SK-N-SH treated with all-trans-retinoic acid at 6 μM for 48 hours (cell line): ENCODE measurements around the gene RASSF5.

ENCODE experiments used
- ATAC-seq: fragments of 200-7000 bp; cut with Tn5 transposase; 3 replicates; pipeline ENCODE4 v1.9.1; 2020; ENCODE audit warnings: mild to moderate bottlenecking, moderate library complexity
- ARNTL ChIP-seq: fragments of 450-650 bp; formaldehyde crosslinking; IDR thresholded peaks from 2 replicates; pipeline ENCODE4 v1.5.0; 2020; ENCODE audit warnings: low read depth, mild to moderate bottlenecking, moderate library complexity, borderline replicate concordance
- BACH2 ChIP-seq: fragments of 250-450 bp; sonication (Bioruptor Pico); IDR thresholded peaks from 2 replicates; pipeline ENCODE4 v1.9.0; 2021; ENCODE audit warnings: mild to moderate bottlenecking, borderline replicate concordance
- CSDC2 ChIP-seq: fragments of 250-450 bp; sonication (Bioruptor Pico); IDR thresholded peaks from 2 replicates; pipeline ENCODE4 v1.5.0; 2020; ENCODE audit warnings: mild to moderate bottlenecking, moderate library complexity
- PPARA ChIP-seq: fragments of 250-450 bp; sonication (Bioruptor Pico); IDR thresholded peaks from 2 replicates; pipeline ENCODE4 v1.5.0; 2020; ENCODE audit warnings: mild to moderate bottlenecking, borderline replicate concordance
- RARB ChIP-seq: fragments of 250-450 bp; sonication (Bioruptor Pico); IDR thresholded peaks from 2 replicates; pipeline ENCODE4 v1.8.0; 2021; ENCODE audit warnings: mild to moderate bottlenecking, moderate library complexity
- TCF4 ChIP-seq: fragments of 250-450 bp; sonication (Bioruptor Pico); IDR thresholded peaks from 2 replicates; pipeline ENCODE4 v1.8.0; 2021; ENCODE audit warnings: mild to moderate bottlenecking, moderate library complexity, borderline replicate concordance
- TOX ChIP-seq: fragments of 250-450 bp; sonication (Bioruptor Pico); IDR thresholded peaks from 2 replicates; pipeline ENCODE4 v1.8.0; 2021; ENCODE audit warnings: mild to moderate bottlenecking, moderate library complexity, borderline replicate concordance
- ZC3H10 ChIP-seq: fragments of 250-450 bp; sonication (Bioruptor Pico); IDR thresholded peaks from 2 replicates; pipeline ENCODE4 v1.5.1; 2021; ENCODE audit warnings: mild to moderate bottlenecking, moderate library complexity
- ZFP3 ChIP-seq: fragments of 250-450 bp; sonication (Bioruptor Pico); IDR thresholded peaks from 2 replicates; pipeline ENCODE4 v1.5.0; 2020; ENCODE audit warnings: mild to moderate bottlenecking, moderate library complexity
- ZFP30 ChIP-seq: fragments of 450-650 bp; formaldehyde crosslinking; IDR thresholded peaks from 2 replicates; pipeline ENCODE4 v1.5.0; 2022; ENCODE audit warnings: mild to moderate bottlenecking, moderate library complexity
- ZNF565 ChIP-seq: fragments of 450-650 bp; formaldehyde crosslinking; conservative IDR thresholded peaks from 2 replicates; pipeline ENCODE4 v1.5.0; 2020; ENCODE audit warnings: low read depth, mild to moderate bottlenecking, moderate library complexity
- ZNF70 ChIP-seq: fragments of 450-650 bp; formaldehyde crosslinking; IDR thresholded peaks from 2 replicates; pipeline ENCODE4 v1.5.0; 2020; ENCODE audit warnings: mild to moderate bottlenecking, moderate library complexity
- TF ChIP-seq, protein P1 (sequence below): fragments of 250-450 bp; sonication (Bioruptor Pico); IDR thresholded peaks from 2 replicates; pipeline ENCODE4 v1.8.0; 2021; ENCODE audit warnings: low read depth, mild to moderate bottlenecking, moderate library complexity, borderline replicate concordance
- TF ChIP-seq, protein P2 (sequence below): fragments of 250-450 bp; sonication (Bioruptor Pico); IDR thresholded peaks from 2 replicates; pipeline ENCODE4 v1.5.1; 2021; ENCODE audit warnings: mild to moderate bottlenecking, moderate library complexity
- TF ChIP-seq, protein P3 (sequence below): fragments of 250-450 bp; sonication (Bioruptor Pico); IDR thresholded peaks from 2 replicates; pipeline ENCODE4 v1.5.0; 2020; ENCODE audit warnings: mild to moderate bottlenecking, moderate library complexity
- TF ChIP-seq, protein P4 (sequence below): fragments of 250-450 bp; sonication (Bioruptor Pico); IDR thresholded peaks from 2 replicates; pipeline ENCODE4 v1.8.0; 2020; ENCODE audit warnings: mild to moderate bottlenecking, moderate library complexity, borderline replicate concordance

RASSF5 gene

DNA sequence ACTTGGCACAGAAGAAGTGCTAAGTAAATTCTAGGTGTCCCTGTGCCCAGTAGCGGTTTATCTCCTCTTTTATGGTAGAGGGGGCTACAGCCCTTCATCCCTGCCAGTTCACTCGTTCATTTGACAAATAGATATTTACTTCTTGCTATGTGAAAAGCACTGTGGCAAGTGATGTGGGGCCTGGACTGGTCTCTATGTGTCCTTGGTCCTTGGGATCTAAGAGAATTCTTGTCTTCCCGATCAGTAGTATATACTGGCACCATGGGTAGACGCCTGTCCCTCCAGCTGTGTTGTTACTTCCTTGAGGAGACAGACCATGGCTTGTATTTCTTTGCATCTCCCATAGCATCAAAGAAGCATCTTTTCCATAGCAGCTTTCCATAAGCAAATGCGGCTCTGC is 75.2 kb downstream of the RASSF5 start (continued):
- TF ChIP-seq, protein P1, sequence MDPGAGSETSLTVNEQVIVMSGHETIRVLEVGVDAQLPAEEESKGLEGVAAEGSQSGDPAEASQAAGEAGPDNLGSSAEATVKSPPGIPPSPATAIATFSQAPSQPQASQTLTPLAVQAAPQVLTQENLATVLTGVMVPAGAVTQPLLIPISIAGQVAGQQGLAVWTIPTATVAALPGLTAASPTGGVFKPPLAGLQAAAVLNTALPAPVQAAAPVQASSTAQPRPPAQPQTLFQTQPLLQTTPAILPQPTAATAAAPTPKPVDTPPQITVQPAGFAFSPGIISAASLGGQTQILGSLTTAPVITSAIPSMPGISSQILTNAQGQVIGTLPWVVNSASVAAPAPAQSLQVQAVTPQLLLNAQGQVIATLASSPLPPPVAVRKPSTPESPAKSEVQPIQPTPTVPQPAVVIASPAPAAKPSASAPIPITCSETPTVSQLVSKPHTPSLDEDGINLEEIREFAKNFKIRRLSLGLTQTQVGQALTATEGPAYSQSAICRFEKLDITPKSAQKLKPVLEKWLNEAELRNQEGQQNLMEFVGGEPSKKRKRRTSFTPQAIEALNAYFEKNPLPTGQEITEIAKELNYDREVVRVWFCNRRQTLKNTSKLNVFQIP (CRISPR knock-in tag) = no peak
- TF ChIP-seq ZFP30 = no peak
- TF ChIP-seq TCF4 (CRISPR knock-in tag) = no peak
- no peak for TF ChIP-seq ZC3H10 (CRISPR knock-in tag)
- TF ChIP-seq, protein P2, sequence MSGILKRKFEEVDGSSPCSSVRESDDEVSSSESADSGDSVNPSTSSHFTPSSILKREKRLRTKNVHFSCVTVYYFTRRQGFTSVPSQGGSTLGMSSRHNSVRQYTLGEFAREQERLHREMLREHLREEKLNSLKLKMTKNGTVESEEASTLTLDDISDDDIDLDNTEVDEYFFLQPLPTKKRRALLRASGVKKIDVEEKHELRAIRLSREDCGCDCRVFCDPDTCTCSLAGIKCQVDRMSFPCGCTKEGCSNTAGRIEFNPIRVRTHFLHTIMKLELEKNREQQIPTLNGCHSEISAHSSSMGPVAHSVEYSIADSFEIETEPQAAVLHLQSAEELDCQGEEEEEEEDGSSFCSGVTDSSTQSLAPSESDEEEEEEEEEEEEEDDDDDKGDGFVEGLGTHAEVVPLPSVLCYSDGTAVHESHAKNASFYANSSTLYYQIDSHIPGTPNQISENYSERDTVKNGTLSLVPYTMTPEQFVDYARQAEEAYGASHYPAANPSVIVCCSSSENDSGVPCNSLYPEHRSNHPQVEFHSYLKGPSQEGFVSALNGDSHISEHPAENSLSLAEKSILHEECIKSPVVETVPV (CRISPR knock-in tag) = no peak
- TF ChIP-seq BACH2 (CRISPR knock-in tag) = no peak
- no peak for TF ChIP-seq ZFP3 (CRISPR knock-in tag)

DNA sequence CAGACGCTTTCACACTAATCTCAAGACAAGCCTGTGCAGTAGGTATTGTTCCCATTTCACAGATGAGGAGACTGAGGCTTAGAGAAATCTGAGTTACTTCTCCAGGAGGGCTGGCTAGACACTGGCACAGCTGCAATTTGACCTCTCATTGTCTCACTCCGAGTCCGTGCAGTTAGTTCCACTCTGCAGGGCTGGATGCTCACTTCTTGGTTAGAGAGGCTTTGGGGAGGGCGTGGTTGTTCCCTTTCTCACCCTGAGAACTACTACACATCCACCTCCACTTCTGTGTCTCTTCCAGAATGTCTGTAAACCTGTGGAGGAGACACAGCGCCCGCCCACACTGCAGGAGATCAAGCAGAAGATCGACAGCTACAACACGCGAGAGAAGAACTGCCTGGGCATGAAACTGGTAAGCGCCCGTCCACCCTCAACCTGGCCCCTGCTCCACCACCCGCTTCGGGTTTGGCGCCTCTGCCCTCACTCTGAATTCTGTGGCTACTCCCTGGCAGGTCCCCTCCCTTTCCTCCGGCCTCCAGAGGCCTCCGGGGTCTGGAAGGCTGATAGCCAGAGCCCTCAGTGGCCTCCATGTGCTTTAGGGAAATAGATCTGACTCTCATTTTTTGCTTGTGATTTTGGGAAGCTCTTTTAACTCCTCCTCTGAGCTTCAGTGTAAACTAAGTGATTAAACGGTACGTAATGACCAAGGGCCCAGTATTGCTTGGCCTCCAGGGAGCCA is 75.8 kb downstream of the RASSF5 start:
- no peak for TF ChIP-seq ARNTL (CRISPR knock-in tag)
- TF ChIP-seq, all 23 proteins: peak for 0
- ATAC-seq = no peak

DNA sequence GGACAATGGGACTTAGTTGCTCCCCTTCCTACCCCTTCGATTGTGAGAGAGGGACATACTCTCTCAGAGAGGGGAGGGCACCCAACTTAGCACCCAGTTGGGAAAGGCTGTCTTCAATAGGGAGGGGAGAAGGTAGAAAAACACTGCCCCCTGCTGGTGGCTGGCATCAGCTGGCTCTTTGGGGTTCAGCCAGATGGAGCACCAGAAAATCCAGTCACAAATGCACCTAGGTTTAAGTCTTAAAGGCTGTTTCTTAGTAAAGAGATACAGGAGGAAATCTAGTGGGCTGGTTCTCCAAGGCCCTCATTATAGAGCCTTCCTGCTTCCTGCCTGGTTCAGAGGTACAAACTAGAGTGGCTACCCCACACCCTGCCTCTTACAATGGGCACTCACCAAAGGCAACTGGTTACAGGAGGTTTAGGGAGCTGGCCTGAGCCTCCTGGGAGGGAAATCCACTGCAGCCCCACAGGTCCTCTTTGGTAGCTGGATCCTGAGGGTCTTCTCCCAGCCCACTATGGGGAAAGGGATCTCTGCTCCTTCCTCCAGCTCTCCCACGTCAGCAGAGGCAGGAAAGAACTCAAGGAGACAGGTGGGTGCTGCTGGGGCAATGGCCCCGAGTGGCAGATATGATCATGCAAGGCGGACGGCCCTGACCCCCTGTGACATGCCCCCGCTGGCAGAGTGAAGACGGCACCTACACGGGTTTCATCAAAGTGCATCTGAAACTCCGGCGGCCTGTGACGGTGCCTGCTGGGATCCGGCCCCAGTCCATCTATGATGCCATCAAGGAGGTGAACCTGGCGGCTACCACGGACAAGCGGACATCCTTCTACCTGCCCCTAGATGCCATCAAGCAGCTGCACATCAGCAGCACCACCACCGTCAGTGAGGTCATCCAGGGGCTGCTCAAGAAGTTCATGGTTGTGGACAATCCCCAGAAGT is 76.6 kb downstream of the RASSF5 start:
- peak; percentile 81 for ATAC-seq
- TF ChIP-seq, protein P3, sequence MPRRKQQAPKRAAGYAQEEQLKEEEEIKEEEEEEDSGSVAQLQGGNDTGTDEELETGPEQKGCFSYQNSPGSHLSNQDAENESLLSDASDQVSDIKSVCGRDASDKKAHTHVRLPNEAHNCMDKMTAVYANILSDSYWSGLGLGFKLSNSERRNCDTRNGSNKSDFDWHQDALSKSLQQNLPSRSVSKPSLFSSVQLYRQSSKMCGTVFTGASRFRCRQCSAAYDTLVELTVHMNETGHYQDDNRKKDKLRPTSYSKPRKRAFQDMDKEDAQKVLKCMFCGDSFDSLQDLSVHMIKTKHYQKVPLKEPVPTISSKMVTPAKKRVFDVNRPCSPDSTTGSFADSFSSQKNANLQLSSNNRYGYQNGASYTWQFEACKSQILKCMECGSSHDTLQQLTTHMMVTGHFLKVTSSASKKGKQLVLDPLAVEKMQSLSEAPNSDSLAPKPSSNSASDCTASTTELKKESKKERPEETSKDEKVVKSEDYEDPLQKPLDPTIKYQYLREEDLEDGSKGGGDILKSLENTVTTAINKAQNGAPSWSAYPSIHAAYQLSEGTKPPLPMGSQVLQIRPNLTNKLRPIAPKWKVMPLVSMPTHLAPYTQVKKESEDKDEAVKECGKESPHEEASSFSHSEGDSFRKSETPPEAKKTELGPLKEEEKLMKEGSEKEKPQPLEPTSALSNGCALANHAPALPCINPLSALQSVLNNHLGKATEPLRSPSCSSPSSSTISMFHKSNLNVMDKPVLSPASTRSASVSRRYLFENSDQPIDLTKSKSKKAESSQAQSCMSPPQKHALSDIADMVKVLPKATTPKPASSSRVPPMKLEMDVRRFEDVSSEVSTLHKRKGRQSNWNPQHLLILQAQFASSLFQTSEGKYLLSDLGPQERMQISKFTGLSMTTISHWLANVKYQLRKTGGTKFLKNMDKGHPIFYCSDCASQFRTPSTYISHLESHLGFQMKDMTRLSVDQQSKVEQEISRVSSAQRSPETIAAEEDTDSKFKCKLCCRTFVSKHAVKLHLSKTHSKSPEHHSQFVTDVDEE = no peak
- TF ChIP-seq RARB (CRISPR knock-in tag) (no peak), CSDC2 (no peak), ZFP3 (CRISPR knock-in tag) (no peak), ZNF565 (CRISPR knock-in tag) (no peak), ZFP30 (no peak), TOX (CRISPR knock-in tag) (no peak), PPARA (no peak), ZNF70 (no peak)
- TF ChIP-seq, protein P2 (CRISPR knock-in tag) = no peak
- TF ChIP-seq, protein P1 (CRISPR knock-in tag) = no peak
- TF ChIP-seq, protein P4, sequence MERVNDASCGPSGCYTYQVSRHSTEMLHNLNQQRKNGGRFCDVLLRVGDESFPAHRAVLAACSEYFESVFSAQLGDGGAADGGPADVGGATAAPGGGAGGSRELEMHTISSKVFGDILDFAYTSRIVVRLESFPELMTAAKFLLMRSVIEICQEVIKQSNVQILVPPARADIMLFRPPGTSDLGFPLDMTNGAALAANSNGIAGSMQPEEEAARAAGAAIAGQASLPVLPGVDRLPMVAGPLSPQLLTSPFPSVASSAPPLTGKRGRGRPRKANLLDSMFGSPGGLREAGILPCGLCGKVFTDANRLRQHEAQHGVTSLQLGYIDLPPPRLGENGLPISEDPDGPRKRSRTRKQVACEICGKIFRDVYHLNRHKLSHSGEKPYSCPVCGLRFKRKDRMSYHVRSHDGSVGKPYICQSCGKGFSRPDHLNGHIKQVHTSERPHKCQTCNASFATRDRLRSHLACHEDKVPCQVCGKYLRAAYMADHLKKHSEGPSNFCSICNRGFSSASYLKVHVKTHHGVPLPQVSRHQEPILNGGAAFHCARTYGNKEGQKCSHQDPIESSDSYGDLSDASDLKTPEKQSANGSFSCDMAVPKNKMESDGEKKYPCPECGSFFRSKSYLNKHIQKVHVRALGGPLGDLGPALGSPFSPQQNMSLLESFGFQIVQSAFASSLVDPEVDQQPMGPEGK (CRISPR knock-in tag) = no peak
- TF ChIP-seq, all 23 proteins: peak for 0
